ENCODE measurements around the gene SELENOT.

The SELENOT gene

DNA sequence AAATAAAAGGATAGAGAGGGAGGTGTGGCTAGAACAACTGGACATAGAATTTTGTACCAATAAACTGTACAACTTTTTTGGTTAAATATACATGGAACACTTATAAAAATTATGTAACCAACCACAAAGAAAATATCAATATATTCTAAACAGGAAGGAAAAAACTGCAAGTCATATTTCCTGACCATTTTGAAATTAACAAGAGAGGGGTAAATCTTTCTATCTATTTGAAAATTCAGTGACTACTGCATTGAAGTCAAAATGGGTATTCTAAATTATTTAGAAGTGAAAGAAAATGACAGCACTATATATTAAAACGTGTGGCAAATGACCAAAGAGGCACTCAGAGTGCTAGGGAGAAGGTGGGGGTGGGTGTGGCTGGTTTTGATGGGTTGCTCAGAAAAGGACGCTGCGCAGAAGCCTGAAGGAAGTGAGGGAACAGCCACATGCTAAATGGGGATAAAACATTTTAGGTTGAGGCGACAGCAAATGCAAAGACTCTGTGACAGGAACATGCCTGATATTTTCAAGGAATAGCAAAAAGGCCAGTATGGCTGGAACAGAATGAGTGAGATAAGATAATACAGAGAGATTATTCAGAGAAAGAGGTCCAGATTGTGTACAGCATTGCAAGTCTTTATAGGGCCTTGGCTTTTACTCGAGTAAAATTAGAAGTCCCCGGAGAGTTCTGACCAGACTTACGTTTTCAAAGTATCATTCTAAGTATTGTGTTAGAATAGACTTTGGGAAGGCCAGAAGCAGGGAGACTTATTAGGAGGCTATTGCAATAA, 59.5 kb downstream of the SELENOT start:
- no peak for DNase-seq (ENCODE audit: low read depth in 2 of 2)

DNA sequence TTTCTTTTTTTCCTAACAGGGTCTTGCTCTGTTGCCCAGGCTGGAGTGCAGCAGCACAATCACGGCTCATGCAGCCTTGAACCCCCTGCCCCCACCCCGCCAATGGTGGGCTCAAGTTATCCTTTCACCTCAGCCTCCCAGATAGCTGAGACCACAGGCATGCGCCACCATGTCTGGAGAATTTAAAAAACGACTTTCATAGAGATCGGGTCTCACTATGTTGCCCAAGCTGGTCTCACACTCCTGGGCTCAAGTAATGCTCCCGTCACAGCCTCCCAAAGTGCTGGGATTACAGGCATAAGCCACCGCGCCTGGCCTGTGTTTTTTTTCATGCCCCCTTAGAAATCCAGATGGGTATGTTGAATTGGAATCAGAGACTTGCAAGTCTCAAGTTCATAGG, 60.3 kb downstream of the SELENOT start:
- DNase-seq (ENCODE audit: low read depth in 2 of 2), result no peak

DNA sequence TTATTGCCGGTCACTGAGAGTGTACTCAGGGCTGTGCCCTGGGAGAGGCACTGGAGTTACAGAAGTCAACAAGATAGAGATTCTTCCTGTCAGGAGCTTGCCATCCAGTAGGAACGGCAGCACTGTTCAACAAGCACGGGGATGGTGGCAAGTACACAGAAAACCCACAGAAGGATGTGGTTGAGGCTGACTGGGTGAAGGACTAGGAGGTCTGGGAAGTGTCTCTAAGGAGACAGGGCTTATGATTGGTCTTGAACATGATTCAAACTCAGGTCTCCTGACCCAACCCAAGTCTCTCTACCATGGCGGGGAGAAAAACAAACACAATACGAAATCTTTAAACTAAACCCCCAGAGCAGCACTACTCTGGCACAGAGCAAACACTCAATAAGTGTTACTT, 63.0 kb downstream of the SELENOT start:
- no peak for DNase-seq (ENCODE audit: low read depth in 2 of 2)

DNA sequence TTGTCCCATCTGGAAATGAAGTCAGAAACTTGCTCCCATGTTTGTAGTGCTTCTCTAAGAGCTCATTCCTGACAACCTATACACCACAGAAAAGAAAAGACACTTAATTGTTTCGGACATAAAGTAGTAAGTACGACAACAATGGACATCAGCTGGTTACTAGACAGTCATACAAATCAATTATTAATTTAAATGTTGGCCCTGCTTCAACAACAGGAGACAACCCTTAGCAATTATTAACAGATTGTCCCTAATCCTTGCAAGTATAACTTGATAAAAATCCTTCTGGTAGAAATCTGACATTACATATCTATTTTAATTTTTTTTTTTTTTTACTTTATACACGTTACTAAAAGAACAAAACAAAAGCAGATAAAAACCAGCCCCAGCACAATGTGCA, 70.8 kb downstream of the SELENOT start:
- DNase-seq (ENCODE audit: low read depth in 2 of 2), result no peak

DNA sequence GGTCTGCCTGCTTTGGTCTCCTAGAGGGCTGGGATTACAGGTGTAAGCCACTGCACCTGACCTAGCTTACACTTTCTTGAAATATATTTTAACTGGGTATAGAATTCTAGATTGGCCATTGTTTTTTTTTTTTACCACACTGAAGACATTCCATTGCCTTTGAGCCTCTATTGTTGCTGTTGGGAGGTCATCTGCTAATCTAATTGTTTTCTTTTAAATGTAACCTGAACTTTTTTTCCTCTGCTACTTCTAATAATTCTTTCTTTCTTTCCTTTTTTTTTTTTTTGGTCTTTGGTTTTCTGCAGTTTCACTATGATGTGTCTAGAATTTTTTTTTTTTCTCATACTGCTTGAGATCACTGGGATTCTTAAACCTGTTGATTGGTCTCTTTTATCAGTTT, 72.5 kb downstream of the SELENOT start:
- DNase-seq (ENCODE audit: low read depth in 2 of 2), result no peak

Measured in stimulated activated CD8-positive, alpha-beta memory T cell treated with anti-CD3 and anti-CD28 coated beads, Interleukin-15, amount 100 ng/mL, for 48 hours (primary cell).